HL-60 (cell line): Measurements from ENCODE around the gene ZSCAN4.

Source experiments
- CTCF ChIP-seq: IDR thresholded peaks from one replicate; pipeline ENCODE4 v1.5.1; 2011; ENCODE audit warnings: low read length, control low read depth, inconsistent platforms; ENCODE audit not compliant: insufficient read depth
- POLR2AphosphoS5 ChIP-seq: IDR thresholded peaks from 2 replicates; pipeline ENCODE4 v1.6.1; 2012; ENCODE audit warnings: low read depth
- REST ChIP-seq: IDR thresholded peaks from 2 replicates; pipeline ENCODE4 v1.6.1; 2012; ENCODE audit warnings: low read depth; ENCODE audit not compliant: insufficient replicate concordance
- SPI1 ChIP-seq: IDR thresholded peaks from 2 replicates; pipeline ENCODE4 v1.6.1; 2012; ENCODE audit warnings: low read depth, mild to moderate bottlenecking, borderline replicate concordance

GRCh38 chr19:57675881-57676280 lies 7.1 kb downstream of the ZSCAN4 start:
- TF ChIP-seq CTCF (no peak), POLR2AphosphoS5 (no peak), REST (no peak), SPI1 (no peak)
